K562 treated with DMSO at 1 percent for 48 hours (cell line): ENCODE results near the gene MAGEH1. TPM values are rescaled to one million over a fixed set of nuclear protein-coding genes. Genes with fewer than 3 reads are reported as not detected.

Experiments
- total RNA-seq: library from RNA; unstranded; fragments of 300-600 nt; gene quantifications from 2 replicates; pipeline ENCODE4 v1.2.3, GENCODE V29; 2022; ENCODE audit warnings: low replicate concordance; ENCODE audit errors: extremely low read depth

Gene MAGEH1, protein sequence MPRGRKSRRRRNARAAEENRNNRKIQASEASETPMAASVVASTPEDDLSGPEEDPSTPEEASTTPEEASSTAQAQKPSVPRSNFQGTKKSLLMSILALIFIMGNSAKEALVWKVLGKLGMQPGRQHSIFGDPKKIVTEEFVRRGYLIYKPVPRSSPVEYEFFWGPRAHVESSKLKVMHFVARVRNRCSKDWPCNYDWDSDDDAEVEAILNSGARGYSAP
- total RNA-seq: not detected in 2 replicates

DNA sequence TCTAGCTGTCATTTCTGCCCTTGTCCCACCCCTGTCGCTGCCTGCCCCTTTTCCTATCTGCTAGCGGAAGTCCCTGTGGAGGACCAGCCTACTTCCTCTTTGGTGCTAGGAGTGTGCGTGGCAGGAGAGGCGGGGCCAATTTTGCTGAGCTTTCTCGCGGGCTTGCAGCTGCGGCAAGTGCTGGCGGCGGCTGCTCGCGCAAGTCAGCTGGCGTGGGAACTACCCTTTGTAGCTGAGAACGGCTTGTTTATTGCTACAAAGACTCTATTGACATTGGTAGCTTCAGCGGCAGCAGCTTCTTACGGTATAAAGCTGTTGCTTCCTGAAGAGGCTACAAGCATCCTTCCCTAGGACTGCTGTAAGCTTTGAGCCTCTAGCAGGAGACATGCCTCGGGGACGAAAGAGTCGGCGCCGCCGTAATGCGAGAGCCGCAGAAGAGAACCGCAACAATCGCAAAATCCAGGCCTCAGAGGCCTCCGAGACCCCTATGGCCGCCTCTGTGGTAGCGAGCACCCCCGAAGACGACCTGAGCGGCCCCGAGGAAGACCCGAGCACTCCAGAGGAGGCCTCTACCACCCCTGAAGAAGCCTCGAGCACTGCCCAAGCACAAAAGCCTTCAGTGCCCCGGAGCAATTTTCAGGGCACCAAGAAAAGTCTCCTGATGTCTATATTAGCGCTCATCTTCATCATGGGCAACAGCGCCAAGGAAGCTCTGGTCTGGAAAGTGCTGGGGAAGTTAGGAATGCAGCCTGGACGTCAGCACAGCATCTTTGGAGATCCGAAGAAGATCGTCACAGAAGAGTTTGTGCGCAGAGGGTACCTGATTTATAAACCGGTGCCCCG, at the start of gene MAGEH1:
Gene MAGEH1, plus strand, starts transcription at position 138 of the 843 bp plus-strand sequence. Its CDS starts 248 bp downstream, at position 386.

DNA sequence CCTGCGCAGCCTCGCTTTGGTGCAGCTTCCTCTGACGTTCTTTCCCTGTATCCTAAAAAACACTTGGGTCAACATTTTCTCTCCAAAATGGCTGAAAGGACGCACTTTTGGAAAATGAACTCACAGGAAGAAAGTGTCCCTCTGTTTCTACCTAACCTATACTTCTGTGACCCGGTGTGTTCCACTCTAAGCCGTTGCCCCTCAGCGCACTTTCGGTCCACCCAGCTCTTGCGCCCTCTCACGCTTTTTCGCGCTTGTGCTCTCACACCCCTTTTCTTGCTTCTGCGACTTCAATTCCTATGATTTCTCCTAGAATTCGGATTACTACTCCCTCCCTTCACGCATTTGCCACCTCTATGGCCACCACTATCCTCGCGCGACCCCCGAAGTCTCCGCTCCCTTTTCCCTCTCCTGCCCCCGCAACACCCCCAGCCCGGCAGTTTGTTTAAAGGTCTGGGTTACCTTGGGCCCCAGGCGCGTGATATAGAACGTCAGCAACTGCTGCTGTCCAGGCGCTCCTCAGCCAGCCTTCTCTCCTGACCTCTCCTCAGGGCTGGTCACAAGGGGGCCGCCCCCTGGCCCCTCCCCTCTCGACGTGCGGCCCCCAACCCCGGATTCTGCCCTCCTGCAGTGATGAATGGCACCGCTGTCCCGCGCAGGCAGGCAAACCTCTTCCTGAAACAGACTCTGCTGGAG, 37.5 kb downstream of the MAGEH1 start, which contains the start of gene USP51:
Gene USP51, minus strand, starts transcription at position 535 of the 696 bp plus-strand sequence. CDS start 909 bp downstream, outside the sequence.

Other genes starting within 250 kb of the MAGEH1 start
- gene PAGE5, start 231.8 kb upstream of the MAGEH1 start, total RNA-seq: not detected in 2 replicates
- gene PAGE3, start 187.2 kb upstream of the MAGEH1 start, total RNA-seq: not detected in 2 replicates
- gene USP51, start 37.7 kb downstream of the MAGEH1 start, total RNA-seq: not detected in 2 replicates
- gene FOXR2, start 171.3 kb downstream of the MAGEH1 start, total RNA-seq: not detected in 2 replicates